ENCODE results near the gene RAMP2. TPM values are rescaled to one million over a fixed set of nuclear protein-coding genes. Genes with fewer than 3 reads are reported as not detected.

RAMP2 gene, protein sequence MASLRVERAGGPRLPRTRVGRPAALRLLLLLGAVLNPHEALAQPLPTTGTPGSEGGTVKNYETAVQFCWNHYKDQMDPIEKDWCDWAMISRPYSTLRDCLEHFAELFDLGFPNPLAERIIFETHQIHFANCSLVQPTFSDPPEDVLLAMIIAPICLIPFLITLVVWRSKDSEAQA
- total RNA-seq = 0.78 TPM in 1 of 2 replicates, not detected in the other

DNA sequence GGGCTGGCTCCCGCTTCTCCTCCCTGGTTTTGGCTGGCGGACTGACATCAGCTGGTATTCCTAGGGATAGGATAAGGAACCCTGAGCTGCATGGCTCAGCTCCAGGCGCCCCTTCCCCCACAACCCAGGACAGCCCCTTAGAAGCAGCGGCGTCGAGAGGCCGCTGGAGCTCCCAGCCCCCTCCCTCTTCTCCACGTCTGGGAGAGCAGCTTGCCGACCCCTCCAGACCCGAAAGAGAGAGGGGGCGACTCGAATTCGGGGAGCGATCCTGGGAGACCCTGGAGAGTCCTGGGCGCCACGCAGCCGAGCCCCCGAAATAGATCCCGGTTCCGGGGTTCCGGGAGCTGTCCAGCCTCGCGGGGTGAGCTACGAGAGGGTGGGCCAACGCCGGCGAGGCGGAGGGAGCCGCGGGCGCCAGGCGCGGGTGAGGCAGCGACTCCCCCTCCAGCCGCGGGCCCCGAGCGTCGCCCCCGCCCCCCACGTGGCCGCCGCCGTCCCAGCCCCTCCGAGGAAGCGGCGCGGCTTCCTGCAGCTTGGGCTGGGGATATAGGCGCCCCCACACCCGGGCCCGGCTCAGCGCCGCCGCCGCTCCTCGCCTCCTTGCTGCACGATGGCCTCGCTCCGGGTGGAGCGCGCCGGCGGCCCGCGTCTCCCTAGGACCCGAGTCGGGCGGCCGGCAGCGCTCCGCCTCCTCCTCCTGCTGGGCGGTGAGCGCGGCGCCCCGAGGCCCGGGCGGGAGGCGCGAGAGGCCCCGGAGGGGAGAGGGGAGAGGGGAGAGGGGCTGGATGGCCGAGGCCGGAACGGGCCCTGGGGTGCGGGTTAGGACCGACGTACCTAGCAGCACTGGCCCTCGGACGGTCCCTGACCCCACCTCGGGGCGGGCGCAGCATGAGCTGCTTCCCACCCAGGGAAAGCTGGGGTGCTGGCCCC, at the start of gene RAMP2:
RAMP2 (plus strand) TSS at position 576 of the 930 bp plus-strand sequence; CDS start at position 611, 35 bp downstream.

DNA sequence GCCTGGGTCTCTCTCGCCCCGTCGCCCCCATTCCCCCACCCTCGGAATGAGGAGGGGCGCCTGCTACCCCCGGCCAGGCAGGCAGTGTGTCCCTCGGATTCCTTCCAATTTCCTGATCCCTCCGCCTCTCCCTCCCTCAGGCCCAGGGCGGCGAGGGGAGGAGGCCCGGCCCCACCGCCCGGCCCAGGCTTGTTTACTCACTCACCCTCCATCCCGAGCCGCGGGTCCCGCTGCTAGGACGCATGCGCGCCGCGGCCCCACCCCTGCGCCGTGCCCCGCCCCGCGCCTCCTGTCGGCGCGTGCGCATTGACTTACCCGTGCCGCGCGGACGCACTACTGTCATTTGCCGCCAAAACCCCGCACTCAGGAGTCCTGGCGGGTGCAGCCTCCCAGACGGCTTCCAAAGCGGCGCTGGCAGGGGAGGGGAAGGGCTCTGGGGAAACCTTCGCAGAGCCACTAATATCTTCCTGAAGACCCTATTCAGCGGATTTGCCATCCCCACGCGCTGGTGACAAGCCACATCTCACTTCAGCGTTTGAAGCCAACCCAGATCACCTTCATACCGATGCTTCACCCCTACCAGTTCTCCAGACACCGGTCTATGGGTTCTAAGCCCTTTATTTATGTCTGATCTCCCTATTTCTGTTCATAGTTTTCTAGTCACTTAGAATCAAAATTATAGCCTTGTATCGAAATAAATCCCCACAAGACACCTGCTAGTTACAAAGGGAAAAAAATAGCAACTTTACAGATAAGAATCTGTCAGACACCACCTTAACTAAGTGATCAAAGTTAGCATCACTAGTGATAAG, 16.0 kb upstream of the RAMP2 start, which contains the start of gene EZH1:
EZH1 (minus strand) TSS at position 235 of the 812 bp plus-strand sequence. CDS start 16,099 bp downstream, outside the sequence.

DNA sequence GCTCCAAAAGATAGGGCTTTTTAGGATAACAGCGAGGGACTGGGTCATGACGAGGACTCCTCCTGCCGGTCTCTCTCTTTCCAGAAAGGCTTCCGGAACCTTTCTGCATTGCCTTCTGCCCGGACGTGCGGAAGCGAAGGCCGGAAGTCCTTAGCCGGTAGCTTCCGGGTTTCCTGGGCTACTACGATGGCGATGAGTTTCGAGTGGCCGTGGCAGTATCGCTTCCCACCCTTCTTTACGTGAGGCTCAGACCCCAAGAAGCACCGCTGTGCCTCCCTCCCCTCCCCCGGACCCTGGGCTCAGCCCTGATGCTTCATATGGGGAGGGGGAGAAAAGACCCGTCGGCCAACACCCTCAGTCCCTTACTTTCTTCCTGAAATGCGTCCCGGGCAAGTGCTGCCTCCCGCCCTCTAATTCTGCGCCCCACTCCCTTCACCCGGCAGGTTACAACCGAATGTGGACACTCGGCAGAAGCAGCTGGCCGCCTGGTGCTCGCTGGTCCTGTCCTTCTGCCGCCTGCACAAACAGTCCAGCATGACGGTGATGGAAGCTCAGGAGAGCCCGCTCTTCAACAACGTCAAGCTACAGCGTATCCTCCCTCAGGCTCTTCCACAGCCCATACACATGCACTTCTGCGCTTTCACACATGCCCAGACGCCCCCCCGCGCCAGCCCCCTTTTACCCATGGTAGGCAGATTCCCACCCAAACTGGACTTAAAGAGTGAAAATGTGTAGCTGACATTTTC, 12.4 kb downstream of the RAMP2 start, which contains the start of gene VPS25:
VPS25 (plus strand) TSS at position 160 of the 746 bp plus-strand sequence; CDS start at position 187, 27 bp downstream.

DNA sequence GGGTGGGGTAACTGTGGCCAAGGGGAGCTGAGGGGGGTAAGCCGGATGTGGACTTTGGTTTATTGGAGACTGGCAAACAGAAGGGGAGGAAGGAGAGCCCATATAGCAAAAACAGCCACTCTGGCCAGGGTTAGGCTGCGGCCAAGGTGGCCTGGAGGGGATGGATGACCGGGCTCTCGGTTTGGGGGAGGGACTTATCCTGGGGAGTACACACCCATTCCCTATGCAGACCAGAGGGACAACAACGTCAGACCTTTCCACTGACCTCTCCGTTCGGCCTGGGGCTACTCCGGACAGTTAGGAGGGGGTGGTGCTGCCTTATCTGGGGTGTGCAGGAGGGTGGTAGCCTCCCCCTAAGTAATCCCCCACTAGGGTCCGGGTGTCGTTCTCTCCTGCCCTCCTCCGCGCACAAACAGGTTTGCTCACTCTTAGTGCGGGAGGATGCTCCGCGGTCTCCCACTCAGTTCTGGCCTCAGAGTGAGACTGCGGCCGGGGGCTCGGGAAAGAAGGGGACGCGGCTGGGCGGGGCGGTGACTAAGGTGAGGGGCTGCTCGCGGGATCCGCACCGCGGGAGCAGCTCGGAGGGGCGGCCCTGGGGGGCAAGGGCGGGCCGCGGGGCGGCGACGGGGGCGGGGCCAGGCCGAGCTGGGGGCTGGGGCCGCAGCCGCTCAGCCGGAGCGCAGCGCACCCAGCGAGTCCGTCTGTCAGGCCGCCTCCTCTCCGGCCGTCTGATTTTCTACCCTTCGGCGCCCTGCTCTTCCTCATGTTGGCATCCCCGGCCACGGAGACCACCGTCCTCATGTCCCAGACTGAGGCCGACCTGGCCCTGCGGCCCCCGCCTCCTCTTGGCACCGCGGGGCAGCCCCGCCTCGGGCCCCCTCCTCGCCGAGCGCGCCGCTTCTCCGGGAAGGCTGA, 19.2 kb downstream of the RAMP2 start, which contains the start of gene WNK4:
WNK4 (plus strand) TSS at position 675 of the 915 bp plus-strand sequence; CDS start at position 764, 89 bp downstream.

DNA sequence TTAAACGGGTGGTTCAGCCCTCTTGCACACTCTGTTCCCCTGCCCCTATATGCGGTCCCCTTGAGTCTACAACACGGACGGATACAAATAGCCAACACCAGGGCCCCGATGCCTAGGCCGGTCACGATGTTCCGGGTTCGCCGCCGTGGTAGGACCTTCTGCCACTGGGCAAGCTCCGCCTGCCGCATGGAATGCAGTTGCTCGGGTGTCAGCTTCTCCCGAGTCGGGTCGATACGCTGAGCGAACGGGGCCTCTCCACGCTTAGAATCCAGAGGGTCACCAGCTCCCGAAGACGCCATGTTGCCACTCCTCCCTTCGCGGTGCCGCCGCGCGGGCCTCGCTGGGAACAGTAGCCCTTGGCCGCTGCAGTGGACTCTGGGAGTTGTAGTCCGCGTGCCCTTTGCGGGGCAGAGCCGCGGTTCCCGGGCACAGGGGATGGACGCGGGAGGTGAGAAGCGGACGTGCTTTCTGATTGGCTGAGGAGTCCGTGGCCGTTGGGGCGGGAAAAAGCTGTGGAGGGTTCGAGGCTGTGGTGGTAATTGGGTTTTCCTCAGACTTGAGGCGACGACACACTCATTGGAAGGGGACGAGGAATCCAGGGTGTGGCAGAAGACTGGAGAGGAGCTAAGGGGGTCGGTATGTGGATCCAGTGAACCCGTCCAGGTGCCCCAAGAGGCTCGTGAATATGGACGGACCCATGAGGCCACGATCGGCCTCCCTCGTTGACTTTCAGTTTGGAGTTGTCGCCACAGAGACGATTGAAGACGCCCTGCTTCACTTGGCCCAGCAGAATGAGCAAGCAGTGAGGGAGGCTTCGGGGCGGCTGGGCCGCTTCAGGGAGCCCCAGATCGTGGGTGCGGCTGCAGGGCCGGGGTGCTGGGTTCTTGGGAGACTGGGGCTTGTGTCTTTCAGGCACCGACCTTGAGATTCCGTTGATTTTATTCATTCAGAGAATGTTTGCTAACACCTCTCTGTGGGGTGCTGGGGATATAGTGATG, 37.7 kb downstream of the RAMP2 start, which contains the start of the genes CNTD1 and COA3:
CNTD1 (plus strand) TSS at position 479 of the 998 bp plus-strand sequence; CDS start at position 686, 207 bp downstream.
COA3 (minus strand) TSS at position 322 of the 998 bp plus-strand sequence; CDS start at position 299, 23 bp downstream.

Other genes starting within 250 kb of the RAMP2 start
- 55.0 and 60.8 TPM in 2 replicates for gene NAGLU, start 225.0 kb upstream of the RAMP2 start, total RNA-seq
- gene HSD17B1, start 208.3 kb upstream of the RAMP2 start, total RNA-seq = 0.48 and 11.4 TPM in 2 replicates
- 31.4 and 41.8 TPM in 2 replicates for gene COASY, start 199.1 kb upstream of the RAMP2 start, total RNA-seq
- 27.5 and 31.4 TPM in 2 replicates for gene MLX, start 194.1 kb upstream of the RAMP2 start, total RNA-seq
- gene PSMC3IP, start 183.5 kb upstream of the RAMP2 start, total RNA-seq = 5.5 and 7.6 TPM in 2 replicates
- gene RETREG3, start 151.9 kb upstream of the RAMP2 start, total RNA-seq = 46.6 and 52.0 TPM in 2 replicates
- gene TUBG1, start 151.5 kb upstream of the RAMP2 start, total RNA-seq = 35.1 and 68.0 TPM in 2 replicates
- gene TUBG2, start 101.9 kb upstream of the RAMP2 start, total RNA-seq = 5.0 and 24.8 TPM in 2 replicates
- gene PLEKHH3, start 84.2 kb upstream of the RAMP2 start, total RNA-seq = 10.2 and 30.8 TPM in 2 replicates
- 2.0 and 3.0 TPM in 2 replicates for gene CCR10, start 79.4 kb upstream of the RAMP2 start, total RNA-seq
- gene CNTNAP1, start 78.7 kb upstream of the RAMP2 start, total RNA-seq = 18.4 and 37.0 TPM in 2 replicates
- 5.3 and 8.7 TPM in 2 replicates for gene EZH1, start 16.2 kb upstream of the RAMP2 start, total RNA-seq
- gene VPS25, start 12.2 kb downstream of the RAMP2 start, total RNA-seq = 89.2 and 114 TPM in 2 replicates
- 0.32 and 0.39 TPM in 2 replicates for gene WNK4, start 19.4 kb downstream of the RAMP2 start, total RNA-seq
- gene COA3, start 37.5 kb downstream of the RAMP2 start, total RNA-seq = 66.1 and 67.1 TPM in 2 replicates
- gene CNTD1, start 37.6 kb downstream of the RAMP2 start, total RNA-seq = not detected in 2 replicates
- 69.4 and 110 TPM in 2 replicates for gene BECN1, start 63.1 kb downstream of the RAMP2 start, total RNA-seq
- 57.6 and 88.3 TPM in 2 replicates for gene PSME3, start 72.2 kb downstream of the RAMP2 start, total RNA-seq
- gene AOC2, start 83.4 kb downstream of the RAMP2 start, total RNA-seq = 0.26 and 0.72 TPM in 2 replicates
- 0.13 and 1.5 TPM in 2 replicates for gene AOC3, start 90.0 kb downstream of the RAMP2 start, total RNA-seq
- not detected in 2 replicates for gene G6PC1, start 139.6 kb downstream of the RAMP2 start, total RNA-seq
- 22.0 and 28.8 TPM in 2 replicates for gene AARSD1, start 203.2 kb downstream of the RAMP2 start, total RNA-seq
- 0.52 TPM in 1 of 2 replicates, not detected in the other for gene PTGES3L, start 218.9 kb downstream of the RAMP2 start, total RNA-seq
- 7.9 and 9.5 TPM in 2 replicates for gene RUNDC1, start 219.3 kb downstream of the RAMP2 start, total RNA-seq
- 1,977 and 2,082 TPM in 2 replicates for gene RPL27, start 237.2 kb downstream of the RAMP2 start, total RNA-seq
- 15.1 and 42.8 TPM in 2 replicates for gene IFI35, start 245.6 kb downstream of the RAMP2 start, total RNA-seq